Activated naive CD8-positive, alpha-beta T cell treated with anti-CD3 and anti-CD28 coated beads for 36 hours (primary cell): Measurements from ENCODE around the gene MORF4L2. TPM values are rescaled to one million over a fixed set of nuclear protein-coding genes. Genes with fewer than 3 reads are reported as not detected.

Experiments
- DNase-seq: peaks from one replicate; pipeline ENCODE4 v3.0.0; 2021
- H3K27ac Mint-ChIP-seq: one replicate; pipeline ENCODE4 v1.8.0; 2022; ENCODE audit warnings: mild to moderate bottlenecking, moderate library complexity, mixed read lengths
- H3K27me3 Mint-ChIP-seq: one replicate; pipeline ENCODE4 v1.8.0; 2022; ENCODE audit warnings: mild to moderate bottlenecking, mixed read lengths
- H3K36me3 Mint-ChIP-seq: one replicate; pipeline ENCODE4 v1.8.0; 2021; ENCODE audit warnings: mild to moderate bottlenecking, mixed read lengths
- H3K4me1 Mint-ChIP-seq: one replicate; pipeline ENCODE4 v1.8.0; 2021; ENCODE audit warnings: mixed read lengths
- H3K4me3 Mint-ChIP-seq: one replicate; pipeline ENCODE4 v1.8.0; 2022; ENCODE audit warnings: mild to moderate bottlenecking, moderate library complexity, mixed read lengths
- H3K9me3 Mint-ChIP-seq: one replicate; pipeline ENCODE4 v1.8.0; 2022; ENCODE audit warnings: mixed read lengths
- total RNA-seq, 2 experiments: library from RNA; stranded (reverse); gene quantifications; one replicate each; pipeline ENCODE4 v1.2.3, GENCODE V29; 2021

MORF4L2 gene
- total RNA-seq, 2 experiments from 2014 or later, result 249 to 257 TPM

DNA sequence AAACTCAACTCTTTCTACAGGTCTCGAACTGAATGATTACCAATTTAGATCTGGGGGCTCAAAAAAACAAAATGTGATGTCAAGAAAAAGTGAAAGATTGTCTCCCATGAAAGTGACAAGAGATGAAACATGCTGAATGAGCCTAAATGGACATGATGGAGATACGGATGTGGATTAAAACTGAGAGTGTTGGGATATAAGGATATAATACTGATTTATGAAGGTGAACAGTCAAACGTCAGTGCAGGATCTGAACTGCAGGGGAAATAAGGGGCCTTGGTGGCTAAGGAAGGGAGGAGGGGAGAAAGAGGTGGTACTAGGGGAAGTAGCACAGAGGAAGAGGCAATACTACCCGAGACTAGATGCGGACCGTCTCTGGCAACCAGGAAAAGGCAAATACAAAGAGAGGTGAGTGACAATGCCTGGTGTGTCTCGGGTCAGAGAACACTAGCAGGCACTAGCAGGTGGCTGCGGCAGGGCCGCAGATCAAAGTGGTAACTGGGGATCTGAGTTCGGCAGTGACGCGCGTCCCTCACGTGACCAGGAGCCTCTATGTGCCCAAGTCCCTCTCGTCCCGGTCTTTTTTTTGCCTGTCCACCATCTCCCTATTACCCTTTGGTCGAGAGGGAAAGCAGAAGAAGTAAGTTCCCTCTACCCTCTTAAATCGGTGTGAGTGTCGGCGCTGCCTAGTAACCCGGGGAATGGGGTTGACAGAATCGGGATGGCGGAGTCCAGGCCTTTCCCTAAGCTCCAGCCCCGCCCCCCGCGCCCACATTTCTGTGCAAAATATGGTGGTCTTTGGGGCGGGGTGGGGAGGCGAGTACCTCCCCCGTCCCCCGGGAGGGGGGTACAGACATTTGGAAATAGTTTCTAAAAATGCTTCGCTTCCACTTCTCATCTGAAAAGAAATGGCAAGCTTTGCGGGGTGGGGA is 57.8 kb downstream of the MORF4L2 start, which contains the start of gene TCEAL1:
TCEAL1 (plus strand) TSS at position 590 of the 932 bp plus-strand sequence. CDS start 942 bp downstream, outside the sequence.
- DNase-seq, result peak; percentile 40
- peak within 1 kb of the TSS; percentile 85 for H3K27ac Mint-ChIP-seq
- no peaks in the 10 kb centered on the region for H3K36me3 Mint-ChIP-seq

DNA sequence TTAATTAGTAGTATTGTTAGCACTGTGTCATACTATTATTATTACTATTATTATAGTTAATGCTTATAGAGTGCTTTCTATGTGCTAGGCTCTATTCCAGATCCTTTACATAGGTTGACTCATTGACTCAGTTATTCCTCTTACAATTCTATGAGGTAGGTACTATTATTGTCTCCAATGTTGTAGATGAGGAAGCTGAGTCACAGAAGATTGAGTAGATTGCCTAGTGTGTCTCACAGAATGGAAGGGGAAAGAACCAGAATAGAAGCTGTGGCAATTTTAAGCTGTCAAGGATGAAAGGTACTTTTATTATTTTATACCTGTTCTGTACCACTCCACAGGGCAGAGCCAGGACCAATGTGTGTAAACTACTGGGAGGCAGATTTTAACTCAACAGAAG is 59.6 kb downstream of the MORF4L2 start:
- no peaks in the 10 kb centered on the region for H3K27me3 Mint-ChIP-seq
- no peak overlapping the region for H3K27ac Mint-ChIP-seq
- H3K9me3 Mint-ChIP-seq, result no peaks in the 10 kb centered on the region
- no peak overlapping the region for H3K4me3 Mint-ChIP-seq
- H3K4me1 Mint-ChIP-seq, result peaks cover 12% of the 10 kb centered on the region
- DNase-seq, result no peak
- no peaks in the 10 kb centered on the region for H3K36me3 Mint-ChIP-seq

More for the DNA sequence above, 57.8 kb downstream of the MORF4L2 start, which contains the start of gene TCEAL1:
- Mint-ChIP-seq H3K27me3 (no peaks in the 10 kb centered on the region), H3K4me1 (peaks cover 12% of the 10 kb centered on the region), H3K4me3 (peak within 1 kb of the TSS; percentile 88), H3K9me3 (no peaks in the 10 kb centered on the region)

Other genes starting within 250 kb of the MORF4L2 start
- under 1 TPM; 0.14 to 0.20 TPM for gene RAB40A, start 167.2 kb downstream of the MORF4L2 start, total RNA-seq
- 10 to 100 TPM; 14.8 to 17.4 TPM for gene TCEAL4, start 101.2 kb downstream of the MORF4L2 start, total RNA-seq
- gene TCEAL3, start 78.7 kb downstream of the MORF4L2 start, total RNA-seq, result 1 to 10 TPM; 8.5 to 8.7 TPM
- gene TCEAL1, start 57.7 kb downstream of the MORF4L2 start, total RNA-seq, result 1 to 10 TPM; 7.3 to 8.1 TPM
- gene TMEM31, start 24.2 kb upstream of the MORF4L2 start, total RNA-seq, result not detected
- not detected for gene PLP1, start 90.1 kb upstream of the MORF4L2 start, total RNA-seq
- under 1 TPM; 0.34 to 0.60 TPM for gene RAB9B, start 145.6 kb upstream of the MORF4L2 start, total RNA-seq